Hematopoietic multipotent progenitor cell (in vitro differentiated cells): ENCODE data around the gene VOPP1. TPM values are rescaled to one million over a fixed set of nuclear protein-coding genes. Genes with fewer than 3 reads are reported as not detected.
"Not testable (repeated sequence)": the region's sequence is repeated elsewhere in the genome, so short reads cannot be mapped to it uniquely, and the experiment has no call there.

Experiments used
- DNase-seq, 3 donors: peaks; one replicate each; pipeline ENCODE4 v3.0.0-alpha.2; 2011 to 2015; ENCODE audit warnings: low read depth in 2 of 3, low spot score in 2 of 3
- total RNA-seq: library from RNA; depleted of rRNA; stranded (reverse); fragments of >200 nt; gene quantifications from one replicate; pipeline ENCODE4 v1.2.3, GENCODE V29; 2012

VOPP1 gene
- total RNA-seq, 1 donor = 29.4 TPM

GRCh38 chr7:55473932-55474331, 98.4 kb downstream of the VOPP1 start:
- no peak for DNase-seq

DNA sequence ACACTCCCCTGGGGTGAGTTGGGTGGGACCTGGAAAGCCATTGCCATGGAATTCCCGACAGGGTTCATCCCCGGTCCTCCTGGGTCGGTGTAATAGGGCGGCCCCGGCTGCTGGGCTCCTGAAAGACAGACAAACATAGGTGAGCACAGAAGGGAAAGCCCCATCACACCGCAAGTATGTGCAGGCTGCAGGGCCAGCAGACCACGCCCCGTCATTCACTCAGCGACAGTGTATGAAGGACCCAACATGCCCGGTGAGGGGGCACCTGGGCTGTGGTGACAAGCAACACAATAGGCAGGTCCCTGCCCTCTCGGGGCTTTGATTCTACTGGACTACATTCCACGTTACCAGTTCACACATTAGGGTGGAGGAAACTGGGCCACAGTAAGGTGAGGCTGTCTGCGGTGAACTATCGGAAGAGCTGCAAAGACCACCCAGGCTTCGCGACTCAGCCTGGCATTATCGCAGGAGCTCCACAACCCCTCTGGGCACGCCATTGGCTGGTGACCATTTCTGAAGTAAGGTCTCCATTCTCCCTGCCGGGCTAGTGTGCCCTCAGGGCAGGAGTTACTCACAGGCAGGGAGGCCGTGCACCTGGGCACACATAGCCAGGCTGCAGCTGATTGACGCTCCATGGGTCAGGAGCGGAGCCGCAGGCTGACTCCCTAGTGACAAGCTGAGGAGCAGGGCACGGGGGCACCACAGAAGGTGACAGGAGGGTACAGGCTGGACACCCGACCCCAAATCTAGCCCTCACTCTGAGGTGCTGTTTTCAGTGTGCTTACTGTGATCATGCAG, 99.2 kb downstream of the VOPP1 start:
- DNase-seq = no peak

GRCh38 chr7:55472406-55472805, 99.9 kb downstream of the VOPP1 start:
- DNase-seq = not testable (repeated sequence)

GRCh38 chr7:55471594-55471993, 100.7 kb downstream of the VOPP1 start:
- DNase-seq = not testable (repeated sequence)

- no peak for DNase-seq
Observed at GRCh38 chr7:55470261-55470660, 102.0 kb downstream of the VOPP1 start.

DNA sequence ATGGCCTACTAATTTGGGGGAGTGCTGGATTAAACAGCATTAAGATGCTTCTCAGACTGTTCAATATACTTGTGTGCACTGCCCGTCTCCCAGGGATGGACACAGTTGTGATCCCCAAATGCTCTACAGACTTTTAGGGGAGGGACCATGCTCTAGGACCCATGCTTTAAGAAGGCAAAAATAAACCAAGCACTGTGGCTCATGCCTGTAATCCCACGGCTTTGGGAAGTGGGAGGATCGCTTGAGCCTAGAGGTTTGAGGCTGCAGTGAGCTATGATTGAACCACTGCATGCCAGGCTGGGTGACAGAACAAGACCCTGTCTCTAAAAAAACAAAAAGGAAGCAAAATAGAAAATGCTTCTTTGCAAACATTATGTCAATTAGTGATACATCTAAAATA, 102.6 kb downstream of the VOPP1 start:
- DNase-seq = no peak

DNA sequence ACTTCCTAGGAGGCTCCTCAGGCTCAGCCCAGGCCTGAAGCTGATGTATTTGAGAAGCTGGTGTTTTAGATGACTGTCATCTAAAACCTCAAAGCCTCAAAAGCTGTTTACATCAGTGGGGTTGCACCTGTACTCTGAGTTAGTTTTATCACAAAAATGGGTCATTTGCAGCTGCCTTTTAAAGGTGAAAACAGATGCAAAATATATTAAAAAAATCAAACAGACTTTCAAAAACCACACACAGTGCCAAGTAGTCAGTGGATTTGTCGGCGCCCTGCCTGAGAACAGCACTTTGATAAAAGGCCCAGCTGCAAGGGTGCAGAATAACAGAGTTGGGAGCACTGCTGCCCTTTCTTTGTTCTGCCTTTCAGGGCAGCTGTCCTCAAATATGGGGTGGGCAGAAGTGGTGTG, 103.0 kb downstream of the VOPP1 start:
- peak in 1 of 3 donors; percentile 23 for DNase-seq

GRCh38 chr7:55468495-55468894, 103.8 kb downstream of the VOPP1 start:
- DNase-seq = no peak

GRCh38 chr7:55467047-55467593, 105.2 kb downstream of the VOPP1 start:
- DNase-seq = no peak

GRCh38 chr7:55465691-55466090, 106.6 kb downstream of the VOPP1 start:
- DNase-seq = no peak

GRCh38 chr7:55464422-55464821, 107.9 kb downstream of the VOPP1 start:
- no peak for DNase-seq

DNA sequence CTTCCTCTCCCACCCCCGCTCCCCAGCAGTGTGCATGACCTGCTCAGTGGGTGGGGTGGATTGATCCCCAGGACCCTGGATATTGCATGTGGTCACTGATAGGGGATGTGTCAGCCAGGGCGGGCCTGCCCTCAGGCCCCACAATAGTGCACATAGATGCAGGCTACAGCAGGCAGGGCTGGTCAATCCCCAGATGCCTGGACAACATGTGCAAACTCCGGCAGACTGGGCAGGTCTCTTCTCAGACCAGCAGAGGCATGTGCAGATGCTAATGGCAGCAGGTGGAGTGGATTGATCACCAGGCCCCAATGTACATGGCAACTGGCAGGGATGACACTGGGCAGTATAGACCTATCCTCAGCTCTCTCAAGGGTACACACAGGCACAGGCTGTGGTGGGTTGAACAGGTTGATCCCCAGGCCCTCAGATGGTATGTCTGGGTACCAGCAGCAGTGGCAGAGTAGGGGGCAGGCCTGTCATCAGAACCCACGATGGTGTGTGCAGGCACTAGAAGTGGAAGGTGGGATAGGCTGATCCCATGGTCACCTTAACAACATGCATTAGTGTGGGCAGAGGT, 108.5 kb downstream of the VOPP1 start:
- no peak for DNase-seq

- DNase-seq = no peak
Observed at GRCh38 chr7:55458351-55458750, 114.0 kb downstream of the VOPP1 start.

GRCh38 chr7:55457801-55458200, 114.5 kb downstream of the VOPP1 start:
- DNase-seq = no peak

- no peak for DNase-seq
Observed at GRCh38 chr7:55452971-55453370, 119.3 kb downstream of the VOPP1 start.

DNA sequence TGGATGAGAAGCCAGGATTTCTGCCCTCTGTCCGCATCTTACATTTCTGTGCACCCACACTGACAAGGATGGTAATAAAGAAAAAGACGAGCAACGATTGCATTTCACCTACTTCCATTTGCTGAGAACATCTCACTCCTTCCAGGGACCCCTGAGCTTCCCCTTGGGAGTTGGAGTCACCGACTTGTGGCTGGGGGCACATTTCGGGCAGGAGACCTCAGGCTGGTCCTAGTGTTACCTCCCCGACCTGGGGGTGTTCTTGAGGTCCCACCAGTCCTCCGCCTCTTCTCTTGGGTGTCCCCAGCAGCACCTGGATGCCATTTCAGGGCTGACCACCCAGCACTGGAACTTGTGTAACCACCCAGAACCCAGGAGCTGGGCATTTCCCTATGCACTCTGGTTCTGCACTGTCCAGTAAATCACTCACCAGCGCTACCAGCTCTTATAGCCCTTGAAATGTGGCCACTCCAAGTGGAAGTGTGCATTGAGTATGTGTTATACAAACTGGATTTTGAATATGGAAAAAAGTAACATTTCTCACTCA, 122.2 kb downstream of the VOPP1 start:
- DNase-seq = no peak

GRCh38 chr7:55449205-55449991, 122.9 kb downstream of the VOPP1 start:
- no peak for DNase-seq

GRCh38 chr7:55448526-55448925, 123.8 kb downstream of the VOPP1 start:
- DNase-seq = no peak

GRCh38 chr7:55444786-55445185, 127.5 kb downstream of the VOPP1 start:
- DNase-seq = no peak

DNA sequence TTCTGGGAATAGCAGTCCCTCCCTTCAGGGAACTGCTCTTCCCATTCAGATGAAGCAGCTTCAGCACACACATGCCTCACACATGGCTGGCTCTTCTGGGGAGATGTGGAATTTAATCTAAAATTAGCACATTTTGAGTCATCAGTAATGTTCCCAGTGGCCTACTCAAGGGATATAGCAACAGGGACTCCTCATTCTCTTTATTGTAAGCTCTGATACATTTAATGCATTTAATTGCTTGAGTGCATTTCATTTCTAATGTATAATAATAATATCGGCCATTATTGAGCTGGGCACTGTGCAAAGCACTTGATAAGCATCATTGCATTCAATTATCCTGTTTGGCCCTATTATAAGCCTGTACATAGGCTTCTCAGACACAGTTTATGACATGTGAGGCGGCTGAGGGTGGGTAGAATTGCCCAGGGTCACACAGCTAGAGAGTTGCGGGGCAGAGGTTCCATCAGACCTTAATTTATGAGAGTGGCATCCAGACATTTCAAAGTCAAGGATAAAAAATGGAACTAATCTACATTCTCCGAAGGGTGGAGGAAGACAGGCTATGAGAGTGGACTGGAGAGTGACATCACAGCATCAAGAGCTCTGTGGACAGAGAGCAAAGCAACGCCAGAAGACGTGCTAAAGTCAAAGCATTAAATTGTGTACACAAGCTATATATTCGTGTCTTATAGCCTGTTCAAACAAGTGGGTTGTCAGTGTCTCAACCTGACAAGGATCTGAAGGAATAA, 130.4 kb downstream of the VOPP1 start:
- DNase-seq = no peak
